ENCODE results near the gene SYAP1.

- no peak for TF ChIP-seq POLR2A (IDR thresholded peaks at IDR 0.05; ENCODE audit: low read depth, low read length)
- no peak for TF ChIP-seq SP1 (IDR thresholded peaks at IDR 0.05; ENCODE audit: low read depth, low read length)
- no peak for TF ChIP-seq CTCF (IDR thresholded peaks at IDR 0.05 in 2 of 3, conservative IDR thresholded peaks at IDR 0.05 in 1 of 3; ENCODE audit: control insufficient read depth in 2 of 3, extremely low read depth in 1 of 3, insufficient read depth in 1 of 3, low read depth in 3 of 3, low read length in 3 of 3)
- TF ChIP-seq CBX3 (IDR thresholded peaks at IDR 0.05; ENCODE audit: borderline replicate concordance, low read depth), result no peak
- no peak for TF ChIP-seq PAX8 (IDR thresholded peaks at IDR 0.05)
These were observed 13.6 kb downstream of the SYAP1 start for GRCh38 chrX:16733013-16733412.
